Tibial nerve (tissue), 3 donors: ENCODE data around the gene DBNDD2.

Source experiments
- CTCF ChIP-seq, 5 experiments: fragments of 200-600 bp in 3 of 5; fragments of 450-650 bp in 2 of 5; sonication (generic) in 3 of 5; IDR thresholded peaks; one replicate each; pipeline ENCODE4 v1.5.1; 2016 to 2019; ENCODE audit warnings: antibody characterized with exemption in 5 of 5, mild to moderate bottlenecking in 3 of 5, moderate library complexity in 2 of 5
- POLR2A ChIP-seq, 2 donors: fragments of 450-650 bp; IDR thresholded peaks; one replicate each; pipeline ENCODE4 v1.6.1; 2017; ENCODE audit warnings: antibody characterized with exemption in 2 of 2, mild to moderate bottlenecking in 2 of 2, moderate library complexity in 2 of 2

GRCh38 chr20:45445805-45446562 is 37.9 kb downstream of the DBNDD2 start:
- TF ChIP-seq CTCF (IDR thresholded peaks at IDR 0.05), result peak in 3 of 5 experiments; percentile 8 to 18 (median 16)
- no peak for TF ChIP-seq POLR2A (IDR thresholded peaks at IDR 0.05)
